NCI-H69 (cell line): ENCODE measurements around the gene LRRC26.

Experiments
- DNase-seq: peaks from one replicate; lab custom pipeline; 2025; lab: John Stamatoyannopoulos, UW

LRRC26 gene

GRCh38 chr9:137183980-137184595, 14.2 kb upstream of the LRRC26 start:
- no peak for DNase-seq

- DNase-seq = no peak
Measured at GRCh38 chr9:137182836-137183235, 13.0 kb upstream of the LRRC26 start.

GRCh38 chr9:137181680-137182079, 11.8 kb upstream of the LRRC26 start:
- DNase-seq = no peak

- no peak for DNase-seq
Measured at GRCh38 chr9:137180491-137180890, 10.6 kb upstream of the LRRC26 start.

- no peak for DNase-seq
Measured at GRCh38 chr9:137179761-137180160, 9.9 kb upstream of the LRRC26 start.

- no peak for DNase-seq
Measured at GRCh38 chr9:137178939-137179630, 9.2 kb upstream of the LRRC26 start.

GRCh38 chr9:137178201-137178938, 8.5 kb upstream of the LRRC26 start:
- no peak for DNase-seq

GRCh38 chr9:137176302-137177182, 6.7 kb upstream of the LRRC26 start:
- DNase-seq = peak; percentile 75

- DNase-seq = no peak
Measured at GRCh38 chr9:137175345-137175961, 5.6 kb upstream of the LRRC26 start.

GRCh38 chr9:137174722-137175293, 5.0 kb upstream of the LRRC26 start:
- DNase-seq = peak; percentile 76

GRCh38 chr9:137173796-137174664, 4.2 kb upstream of the LRRC26 start:
- no peak for DNase-seq

GRCh38 chr9:137172901-137173795, 3.3 kb upstream of the LRRC26 start:
- DNase-seq = no peak

- no peak for DNase-seq
Measured at GRCh38 chr9:137171149-137171900, 1.5 kb upstream of the LRRC26 start.

GRCh38 chr9:137170486-137171148, 766 bp upstream of the LRRC26 start:
- DNase-seq = no peak

GRCh38 chr9:137168904-137169856, 671 bp downstream of the LRRC26 start:
- peak; percentile 96 for DNase-seq

GRCh38 chr9:137168573-137168903, 1.3 kb downstream of the LRRC26 start:
- DNase-seq = peak; percentile 74
